CD1c-positive myeloid dendritic cell (primary cell): ENCODE data around the gene ZKSCAN5.
A peak's percentile ranks its signal among the peaks of the same experiment; 100 is the strongest.
"Not testable (repeated sequence)": the region's sequence is repeated elsewhere in the genome, so short reads cannot be mapped to it uniquely, and the experiment has no call there.

Experiments used
- DNase-seq: peaks from one replicate; pipeline ENCODE4 v3.0.0-alpha.2; 2016; ENCODE audit errors: extremely low spot score

Gene ZKSCAN5

DNA sequence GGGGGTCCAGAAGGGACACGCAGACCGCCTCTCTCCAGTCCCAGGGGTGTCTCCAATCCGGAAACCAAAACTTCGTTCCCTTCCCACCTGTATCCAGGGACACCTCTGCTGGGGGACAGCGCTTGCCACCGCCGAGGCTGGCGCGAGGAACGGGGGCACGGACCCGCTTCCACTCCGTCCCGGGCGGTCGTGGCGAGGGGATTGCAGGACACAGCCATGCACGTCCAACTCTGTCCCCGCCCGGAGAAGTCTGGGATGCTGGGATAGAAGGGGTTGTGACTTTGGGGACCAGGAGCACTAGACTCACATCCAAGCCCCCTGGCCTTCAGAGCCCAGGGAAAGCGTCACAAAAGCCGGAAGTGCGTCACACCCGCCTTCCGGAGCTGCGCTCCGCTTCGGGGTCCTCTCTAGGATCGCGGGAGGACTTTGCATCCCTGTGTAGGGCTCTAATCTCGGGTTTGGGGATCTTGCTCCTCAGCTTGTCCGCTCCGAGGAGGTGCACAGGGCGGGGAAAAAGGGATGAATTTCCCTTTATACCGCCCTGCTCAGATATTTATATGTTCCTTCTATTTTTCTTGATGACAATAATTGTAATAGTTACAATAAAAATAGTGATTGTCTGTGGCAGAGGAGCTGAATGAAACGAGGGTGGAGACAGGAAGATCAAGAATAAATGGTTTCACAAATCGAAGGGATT is 47.5 kb downstream of the ZKSCAN5 start, which contains the start of gene FAM200A:
TSS of gene FAM200A (minus strand) at position 348 of the 697 bp plus-strand sequence. CDS start 3,707 bp downstream, outside the sequence.
- peak; percentile 90 for DNase-seq

DNA sequence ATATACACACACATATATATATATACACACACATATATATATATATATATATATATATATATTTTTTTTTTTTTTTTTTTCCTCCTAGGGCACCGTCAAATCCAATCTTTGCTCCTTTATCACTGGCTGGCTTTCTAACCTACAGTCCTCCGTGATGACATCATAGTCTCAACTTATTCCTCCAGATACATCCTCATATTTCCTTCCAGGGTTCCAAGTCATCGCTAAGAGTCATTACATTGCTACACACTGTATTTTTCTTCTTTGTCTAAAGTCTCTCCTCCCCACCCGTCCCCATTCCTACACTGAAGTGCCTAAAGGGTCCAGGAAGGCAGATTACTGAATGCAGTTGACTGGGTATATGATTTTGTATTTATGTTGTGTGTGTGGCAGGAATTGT is 48.6 kb downstream of the ZKSCAN5 start:
- DNase-seq: no peak

DNA sequence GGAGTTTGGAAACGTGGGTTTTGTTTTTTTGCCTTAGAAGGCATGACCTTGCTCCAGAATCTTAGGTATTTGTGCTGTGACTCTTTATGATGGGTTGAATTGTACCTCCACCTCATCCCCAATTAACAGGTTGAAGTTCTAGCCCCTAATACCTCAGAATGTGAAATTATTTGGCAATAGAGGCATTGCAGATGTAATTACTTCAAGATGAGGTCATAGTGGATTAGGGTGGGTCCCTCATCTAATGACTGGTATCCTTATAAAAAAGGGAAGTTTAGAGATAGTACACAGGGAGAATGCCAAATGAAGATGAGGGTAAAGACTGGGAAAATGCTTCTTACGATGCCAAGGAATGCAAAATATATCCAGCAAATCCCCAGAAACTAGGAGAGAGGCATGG is 50.5 kb downstream of the ZKSCAN5 start:
- DNase-seq: peak; percentile 24

DNA sequence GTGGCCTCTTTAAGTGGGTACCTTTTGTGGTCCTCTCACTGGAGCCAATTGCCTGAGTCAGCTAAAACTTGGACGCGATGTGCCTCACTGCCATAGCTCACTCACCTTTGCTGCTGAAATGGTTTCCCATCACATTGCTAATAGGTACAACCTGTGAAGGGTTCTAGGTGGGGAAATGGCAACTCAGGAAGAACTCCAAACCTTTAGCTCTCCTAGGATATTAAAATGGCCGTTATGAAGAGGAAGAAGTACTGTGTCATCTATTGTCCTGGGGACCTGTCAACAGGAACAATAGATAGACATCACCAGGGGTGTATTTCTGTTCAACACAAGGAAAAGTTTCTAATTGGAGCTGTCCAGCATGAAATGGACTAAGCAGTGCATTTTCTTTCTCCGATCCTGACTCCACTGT is 52.7 kb downstream of the ZKSCAN5 start:
- no peak for DNase-seq

DNA sequence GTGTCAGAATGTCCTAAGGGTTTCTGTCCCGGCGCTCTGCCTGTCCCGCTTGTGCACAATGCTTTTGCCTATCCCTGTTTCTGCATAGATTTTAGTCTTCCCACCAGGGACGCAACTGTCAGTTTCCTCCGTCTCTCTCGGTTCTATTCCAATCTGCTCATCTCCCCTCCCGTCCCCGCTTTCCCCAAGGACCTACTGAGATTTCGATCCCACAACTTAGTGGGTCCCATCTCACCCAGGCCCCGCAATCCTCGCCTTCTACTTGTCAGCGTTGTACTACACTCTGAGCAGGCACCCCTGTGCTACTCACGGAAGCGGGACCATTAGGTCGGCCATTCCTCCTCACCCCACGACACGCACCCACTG is 53.5 kb downstream of the ZKSCAN5 start:
- DNase-seq: no peak

DNA sequence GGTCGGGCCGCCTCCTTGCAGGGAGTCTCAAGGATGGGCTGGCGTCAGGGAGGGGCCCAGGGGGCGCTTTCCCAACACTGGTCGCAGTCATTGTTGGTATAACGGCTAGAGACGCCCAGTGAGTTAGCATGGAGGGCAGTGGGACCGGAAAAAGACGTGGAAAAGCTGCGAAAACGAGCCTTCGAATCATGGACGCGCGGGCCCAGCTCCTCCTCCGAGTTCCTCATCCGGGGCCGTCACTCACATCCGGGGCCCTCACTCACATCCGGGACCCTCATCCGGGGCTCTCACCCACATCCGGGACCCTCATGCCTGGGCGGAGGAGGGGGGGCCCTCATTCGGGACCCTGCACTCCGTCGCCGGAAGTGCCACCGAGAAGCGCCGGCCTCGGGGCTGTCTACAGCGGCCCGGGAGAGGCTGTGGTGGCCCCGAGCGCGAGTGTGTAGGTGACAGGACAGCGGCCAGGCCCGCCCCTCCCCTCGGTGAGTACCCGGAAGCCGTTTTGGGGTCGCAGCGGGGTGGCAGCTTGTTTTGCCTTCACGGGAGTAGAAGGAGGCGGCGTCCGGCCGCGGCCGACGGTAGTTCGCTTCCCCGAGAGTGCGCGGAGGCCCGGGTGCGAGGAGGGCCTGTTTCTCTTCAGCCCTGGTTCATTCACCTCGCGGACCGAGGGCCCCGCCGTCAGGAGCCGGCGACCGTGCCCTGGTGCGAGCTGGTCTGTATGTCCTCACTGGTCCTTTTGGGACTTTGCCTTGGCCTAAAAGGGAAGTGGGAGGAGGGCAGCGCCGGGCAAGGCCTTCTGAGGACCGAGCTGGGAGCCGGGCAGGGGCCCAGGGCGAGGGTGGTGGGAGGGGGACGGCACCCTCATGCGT is 54.1 kb downstream of the ZKSCAN5 start, which contains the start of gene ZNF655:
TSS of gene ZNF655 (plus strand) at position 337 of the 869 bp plus-strand sequence. CDS start 1,918 bp downstream, outside the sequence.
- peak; percentile 95 for DNase-seq

DNA sequence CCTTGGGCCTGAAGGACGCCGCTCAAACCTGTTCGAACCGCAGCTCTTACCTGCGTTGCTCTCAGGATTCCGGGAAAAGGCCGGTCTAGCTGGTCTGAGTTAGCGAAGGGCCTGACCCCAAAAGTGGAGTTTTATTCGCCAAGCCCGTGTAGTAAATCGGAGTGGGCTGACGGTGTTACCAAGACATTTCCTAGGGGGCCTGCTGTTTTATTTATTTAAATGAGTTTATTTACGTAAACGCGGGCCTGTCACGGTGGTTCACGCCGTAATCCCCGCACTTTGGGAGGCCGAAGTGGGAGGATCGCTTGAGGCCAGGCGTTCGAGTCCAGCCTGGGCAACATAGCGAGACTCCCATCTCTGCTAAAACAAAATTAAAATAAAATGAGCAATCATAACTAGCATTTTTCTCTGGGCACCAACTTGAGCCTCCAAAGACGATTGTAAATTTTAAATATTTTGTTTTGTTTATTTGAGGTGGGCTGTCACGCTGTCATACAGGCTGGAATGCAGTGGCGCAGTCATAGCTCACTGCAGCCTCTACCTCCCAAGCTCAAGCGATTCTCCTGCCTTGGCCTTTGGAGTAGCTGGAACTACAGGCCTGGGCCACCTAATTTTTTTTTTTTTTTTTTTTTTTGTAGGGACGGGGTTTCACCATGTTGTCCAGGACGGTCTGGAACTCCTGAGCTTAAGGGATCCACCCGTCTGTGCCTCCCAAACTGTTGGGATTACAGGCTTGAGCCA is 54.9 kb downstream of the ZKSCAN5 start:
- DNase-seq: no peak

DNA sequence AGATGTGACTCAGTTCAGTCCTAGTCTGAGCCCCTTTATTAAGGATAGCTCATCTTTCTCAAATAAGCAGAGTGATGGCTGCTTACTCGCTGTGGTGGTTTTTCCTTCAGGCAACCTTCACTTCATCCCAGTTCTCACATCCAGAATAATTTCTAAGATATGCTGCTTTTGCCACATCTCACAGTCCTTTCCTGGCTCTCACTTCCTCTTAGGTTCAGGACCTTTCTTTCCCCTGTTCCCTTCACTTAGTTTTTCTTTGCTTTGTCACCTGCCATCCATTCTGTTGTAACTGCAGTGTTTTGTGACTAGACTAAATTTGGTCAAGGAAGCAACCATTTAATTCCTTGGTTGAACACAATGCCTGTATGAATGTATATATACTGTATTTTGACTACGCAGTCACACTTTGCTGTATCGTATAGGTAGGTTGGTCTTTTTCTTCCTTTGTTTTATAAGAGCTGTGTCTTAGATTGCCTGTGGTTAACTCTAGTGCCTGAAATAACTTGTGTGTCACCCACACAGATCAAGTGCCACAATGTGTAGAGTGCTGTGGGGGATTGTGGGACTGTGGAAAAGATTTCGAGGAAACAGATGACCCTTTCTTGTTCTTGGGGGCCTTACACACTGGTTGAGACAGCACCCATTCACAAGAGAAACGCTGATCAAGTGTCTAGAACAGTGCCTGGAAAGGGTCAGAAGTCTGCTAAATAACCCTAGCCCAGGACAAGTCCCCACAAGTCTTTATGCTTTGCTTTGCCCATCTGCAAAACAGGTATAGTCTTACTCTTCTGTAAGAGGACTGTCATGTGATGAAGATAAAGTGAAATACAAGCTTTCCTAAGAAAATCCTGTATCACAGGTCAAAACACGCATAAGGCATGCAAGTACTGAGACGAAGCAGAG is 56.6 kb downstream of the ZKSCAN5 start:
- no peak for DNase-seq

DNA sequence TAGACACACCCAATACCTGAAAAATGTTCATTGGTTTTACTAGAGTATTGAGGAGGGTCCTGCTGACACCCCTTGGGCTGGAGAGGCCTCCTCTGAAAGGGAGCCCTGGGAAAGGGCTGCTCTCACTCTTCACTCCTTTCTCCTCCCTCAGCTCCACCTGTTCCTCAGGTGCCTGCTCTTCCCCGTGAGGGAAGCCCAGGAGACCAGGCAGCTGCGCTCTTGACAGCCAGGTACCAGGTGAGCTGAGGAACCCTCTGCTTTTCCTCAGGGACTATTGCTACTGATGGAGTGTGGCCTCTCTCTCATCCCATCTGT is 57.2 kb downstream of the ZKSCAN5 start:
- no peak for DNase-seq

DNA sequence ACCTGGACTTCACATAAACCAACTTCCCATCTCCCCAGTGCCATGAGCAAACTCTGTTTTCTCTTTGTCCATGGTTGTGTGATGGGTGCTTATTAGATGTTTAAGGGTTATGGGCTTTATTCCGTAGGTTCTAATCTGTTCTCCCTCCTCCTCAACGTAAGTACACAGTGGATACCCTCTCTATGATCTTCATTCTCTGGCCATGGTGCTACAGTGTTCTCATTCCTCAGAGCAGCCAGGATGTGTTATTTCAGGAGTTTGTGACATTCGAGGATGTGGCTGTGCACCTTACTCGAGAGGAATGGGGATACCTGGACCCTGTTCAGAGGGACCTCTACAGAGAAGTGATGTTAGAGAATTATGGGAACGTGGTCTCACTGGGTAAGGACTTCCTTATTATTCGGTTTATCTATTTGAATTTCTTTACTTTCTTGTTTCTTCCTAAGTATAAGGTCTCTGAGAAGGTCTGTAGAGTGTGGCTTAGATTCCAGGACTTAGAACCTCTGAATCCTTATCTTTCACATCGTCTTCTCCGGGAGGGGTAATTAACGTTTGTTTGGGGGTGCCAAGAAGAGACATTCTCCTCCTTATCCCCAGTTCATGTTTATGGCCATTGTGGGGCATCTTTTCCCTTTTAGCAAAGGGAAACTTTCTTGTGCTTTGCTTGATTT is 57.8 kb downstream of the ZKSCAN5 start:
- DNase-seq: no peak

DNA sequence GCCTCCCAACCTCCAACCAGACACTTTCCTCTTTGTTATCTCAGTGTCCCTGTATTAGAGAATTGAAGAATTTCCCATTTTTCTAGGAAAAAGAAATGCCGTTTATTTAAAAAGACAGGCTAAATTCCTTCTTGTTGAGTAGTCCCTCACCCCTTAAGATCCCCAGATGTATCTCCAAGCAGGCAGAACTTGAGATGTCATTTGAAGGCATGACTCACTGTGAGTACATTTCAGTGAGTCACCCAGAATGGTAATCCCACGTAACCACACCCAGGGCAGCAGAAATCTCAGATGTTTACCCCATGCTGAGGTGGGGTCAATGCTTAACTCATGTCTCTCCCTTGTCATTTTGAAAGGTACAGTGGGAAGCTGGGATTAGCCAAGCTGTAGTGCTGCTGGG is 58.4 kb downstream of the ZKSCAN5 start:
- peak; percentile 73 for DNase-seq

DNA sequence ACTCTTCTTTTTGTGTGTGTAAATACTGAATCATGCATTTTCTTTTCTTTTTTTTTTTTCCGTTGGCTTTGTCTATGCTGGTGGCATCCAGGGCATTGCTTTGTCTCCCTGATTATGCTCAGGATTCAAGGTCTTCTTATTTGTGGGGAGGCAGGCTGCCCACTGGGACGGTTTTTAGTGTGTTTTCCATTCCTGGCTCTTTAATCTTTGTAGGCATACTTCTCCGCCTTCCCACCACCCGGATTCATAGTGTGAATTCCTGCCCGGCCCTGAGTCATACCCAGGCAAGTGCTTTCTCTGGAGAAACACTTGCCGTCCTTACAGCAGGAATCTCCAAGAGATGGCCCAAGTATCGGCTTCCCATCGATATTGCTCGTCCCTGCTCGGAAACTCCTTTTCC is 59.2 kb downstream of the ZKSCAN5 start:
- no peak for DNase-seq

DNA sequence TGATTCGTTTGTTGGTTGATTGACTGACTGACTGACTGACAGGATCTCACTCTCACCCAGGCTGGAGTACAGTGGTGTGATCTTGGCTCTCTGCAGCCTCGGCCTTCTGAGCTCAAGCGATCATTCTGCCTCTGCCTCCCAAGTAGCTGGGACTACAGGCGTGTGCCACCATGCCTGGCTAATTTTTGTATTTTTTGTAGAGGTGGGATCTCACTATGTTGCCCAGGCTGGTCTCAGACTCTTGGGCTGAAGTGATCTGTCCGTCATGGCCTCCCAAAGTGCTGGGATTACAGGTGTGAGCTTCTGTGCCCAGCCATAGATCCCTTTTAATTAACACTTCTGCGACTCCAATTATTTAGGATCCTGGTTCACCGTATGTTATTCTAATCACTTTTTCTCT is 64.3 kb downstream of the ZKSCAN5 start:
- DNase-seq: not testable (repeated sequence)

DNA sequence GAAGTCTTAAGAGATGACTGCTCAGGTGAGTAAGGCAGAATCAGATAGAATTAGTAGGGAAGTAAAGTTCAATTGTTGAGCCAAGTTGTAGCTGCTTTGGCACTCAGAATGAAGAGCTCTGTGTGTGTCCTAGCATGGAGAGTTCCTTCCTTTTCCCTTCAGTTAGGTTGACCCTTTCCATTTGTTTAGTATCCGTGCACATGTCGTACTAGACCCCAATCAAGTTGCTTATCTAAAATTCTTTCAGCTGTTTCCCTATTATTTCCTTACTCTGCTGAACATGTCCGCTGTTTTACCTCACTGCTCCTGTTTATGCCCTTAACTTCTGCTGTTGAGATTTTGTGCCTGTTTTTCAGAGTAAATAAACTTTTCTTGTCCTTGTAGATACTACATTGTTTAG is 67.3 kb downstream of the ZKSCAN5 start:
- DNase-seq: no peak

DNA sequence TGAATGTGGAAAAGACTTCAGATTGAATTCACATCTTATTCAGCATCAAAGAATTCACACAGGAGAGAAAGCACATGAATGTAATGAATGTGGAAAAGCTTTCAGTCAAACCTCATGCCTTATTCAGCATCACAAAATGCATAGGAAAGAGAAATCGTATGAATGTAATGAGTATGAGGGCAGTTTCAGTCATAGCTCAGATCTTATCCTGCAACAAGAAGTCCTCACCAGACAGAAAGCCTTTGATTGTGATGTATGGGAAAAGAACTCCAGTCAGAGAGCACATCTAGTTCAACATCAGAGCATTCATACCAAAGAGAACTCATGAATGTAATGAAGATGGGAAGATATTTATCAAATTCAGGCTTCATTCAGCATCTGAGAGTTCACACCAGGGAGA is 68.8 kb downstream of the ZKSCAN5 start:
- DNase-seq: no peak

DNA sequence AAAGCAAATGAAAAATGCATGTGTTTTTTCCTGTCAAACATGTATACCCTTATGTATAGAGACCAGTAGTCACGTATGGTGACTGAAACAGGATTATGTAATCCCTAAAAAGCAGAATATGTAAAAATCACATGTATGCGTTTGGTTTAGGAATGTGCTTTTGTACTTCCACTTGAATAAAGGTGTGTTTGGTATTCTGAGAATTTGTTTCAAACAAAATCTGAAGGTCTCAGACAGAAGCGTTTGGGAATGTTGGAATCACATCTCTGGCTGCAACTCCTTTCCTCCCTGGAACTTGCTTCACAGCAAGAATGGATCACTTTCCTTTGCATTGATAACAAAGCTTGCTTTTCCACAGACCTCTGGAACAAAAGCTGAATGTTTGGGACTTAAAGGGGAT is 71.8 kb downstream of the ZKSCAN5 start:
- DNase-seq: no peak

DNA sequence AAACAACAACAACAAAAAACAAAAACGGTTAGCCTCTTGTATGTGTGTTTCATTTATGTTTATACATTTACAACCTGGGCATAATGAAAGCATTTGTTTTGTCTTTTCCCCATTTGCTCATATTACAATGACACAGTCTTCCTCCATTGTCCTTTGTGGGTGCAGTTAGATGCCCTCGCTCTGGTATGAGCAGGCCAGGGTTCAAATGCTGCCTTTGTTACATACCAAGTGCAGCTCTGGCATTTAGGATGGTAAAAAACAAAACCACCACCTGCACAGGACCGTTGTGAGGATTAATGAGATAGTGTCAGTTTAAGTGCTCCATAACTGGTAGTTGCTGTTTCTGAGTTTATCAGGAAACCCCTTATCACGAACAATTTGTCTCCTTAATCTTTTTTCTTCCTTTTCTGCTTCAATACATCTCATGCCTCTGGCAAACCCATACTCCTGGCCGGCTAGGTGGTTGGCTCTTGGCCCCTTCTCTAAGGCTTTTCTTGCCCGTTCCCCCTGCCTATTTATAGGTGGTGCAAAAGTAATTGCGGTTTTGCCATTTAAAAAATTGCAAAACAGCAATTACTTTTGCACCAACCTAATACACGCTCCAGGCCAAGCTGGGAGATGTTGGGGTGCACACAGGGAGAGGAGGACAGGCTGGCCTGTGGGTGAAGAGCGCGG is 75.0 kb downstream of the ZKSCAN5 start:
- no peak for DNase-seq

DNA sequence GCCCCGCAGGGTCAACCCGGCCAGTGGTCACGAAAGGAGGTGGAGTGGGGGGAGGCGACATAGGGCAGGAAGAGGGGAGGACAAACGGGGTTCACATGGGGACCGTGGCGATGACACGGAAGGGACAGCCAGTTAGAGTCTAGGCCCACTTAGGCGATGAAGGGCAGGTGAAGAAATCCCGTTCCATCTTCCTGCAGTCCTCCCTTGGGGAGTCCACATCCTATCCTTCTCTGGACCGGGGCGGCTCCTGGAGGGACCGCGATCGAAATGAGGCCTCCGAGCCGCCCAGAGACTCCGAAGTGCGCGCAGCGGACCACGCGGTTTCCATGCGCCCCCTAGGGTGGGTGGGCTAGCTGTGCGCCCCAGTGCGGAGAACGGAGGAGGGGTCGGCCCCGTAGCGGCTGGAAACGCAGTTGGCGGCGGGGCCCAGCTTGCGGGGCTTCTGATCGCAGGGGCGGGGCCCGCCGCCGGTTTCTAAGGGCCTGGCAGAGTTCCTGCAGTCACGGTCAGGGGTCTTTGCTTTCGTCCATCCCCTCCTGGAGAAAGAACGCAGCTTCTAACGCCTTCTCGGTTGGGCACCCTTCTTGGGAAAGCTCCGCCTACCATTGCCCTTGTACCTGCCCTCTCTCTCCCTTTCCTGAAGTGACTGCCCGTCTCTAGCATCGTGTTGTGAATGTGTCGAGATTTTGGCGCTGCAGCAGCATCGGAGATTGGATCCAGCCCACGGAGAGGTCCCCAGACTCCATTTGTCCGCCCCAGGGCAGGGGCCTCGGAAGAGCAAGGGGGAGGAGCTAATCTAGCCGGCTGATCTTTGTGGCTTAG is 75.7 kb downstream of the ZKSCAN5 start:
- DNase-seq: no peak

DNA sequence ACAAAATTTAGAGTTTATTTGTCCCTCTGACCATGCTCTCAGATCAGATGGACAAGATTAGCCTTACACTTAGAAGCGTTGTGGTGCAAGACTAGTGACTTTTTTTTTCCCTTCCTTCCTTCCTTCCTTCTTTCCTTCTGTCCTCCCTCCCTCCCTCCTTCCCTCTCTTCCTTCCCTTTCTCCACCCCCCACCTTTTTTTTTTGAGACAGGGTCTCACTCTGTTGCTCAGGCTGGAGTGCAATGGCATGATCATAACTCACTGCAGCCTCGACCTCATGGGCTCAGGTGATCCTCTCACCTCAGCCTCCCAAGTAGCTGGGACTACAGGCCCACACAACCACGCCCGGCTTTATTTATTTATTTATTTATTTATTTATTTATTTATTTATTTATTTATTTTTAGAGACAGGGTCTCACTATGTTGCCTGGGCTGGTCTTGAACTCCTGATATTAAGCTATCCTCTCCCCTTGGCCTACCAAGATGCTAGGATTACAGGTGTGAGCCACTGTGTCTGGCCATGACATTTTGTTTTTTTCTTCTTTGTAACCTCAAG is 76.4 kb downstream of the ZKSCAN5 start:
- not testable (repeated sequence) for DNase-seq
